Right forelimb (tissue), 1 donor: Measurements from ENCODE around the gene FTH1.
"Not testable (repeated sequence)": the region's sequence is repeated elsewhere in the genome, so short reads cannot be mapped to it uniquely, and the experiment has no call there.

Experiments used
- DNase-seq: peaks from one replicate; pipeline ENCODE4 v3.0.0-alpha.2; 2018

The FTH1 gene

DNA sequence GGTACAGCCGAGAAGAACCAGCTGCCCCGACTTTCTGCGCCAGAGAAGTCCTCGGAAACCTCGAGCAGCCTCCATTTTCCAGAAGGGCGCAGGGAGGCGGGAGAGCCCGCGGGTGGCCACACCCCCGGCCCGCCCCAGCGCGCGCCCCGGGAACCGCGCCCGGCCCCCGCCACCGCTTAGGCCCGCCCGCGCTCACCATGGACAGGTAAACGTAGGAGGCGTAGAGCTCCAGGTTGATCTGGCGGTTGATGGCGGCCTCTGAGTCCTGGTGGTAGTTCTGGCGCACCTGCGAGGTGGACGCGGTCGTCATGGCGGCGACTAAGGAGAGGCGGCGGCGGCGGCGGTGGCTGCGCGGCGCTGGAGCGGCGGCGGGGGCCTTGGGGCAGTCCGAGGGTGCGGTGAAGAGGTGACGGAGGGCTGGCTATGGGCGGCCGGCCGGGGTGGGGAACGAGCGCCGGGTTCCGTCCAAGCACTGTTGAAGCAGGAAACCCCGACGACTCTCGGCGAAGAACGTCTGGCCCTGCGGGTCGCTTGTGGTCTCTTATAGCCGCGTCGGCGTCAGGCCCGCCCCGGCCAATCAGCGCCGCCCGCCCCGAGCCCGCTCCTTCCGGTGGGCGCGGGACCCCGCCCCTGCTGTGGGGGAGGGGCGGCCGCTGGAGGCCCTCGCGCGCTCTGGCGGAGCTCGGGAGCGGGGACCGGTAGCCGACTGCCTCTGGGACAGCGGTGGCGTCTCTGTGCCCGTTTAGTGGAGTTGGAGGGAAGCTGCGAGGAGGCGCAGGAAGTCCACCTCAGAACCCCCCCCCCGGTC, at the start of gene FTH1:
Gene FTH1, minus strand, starts transcription at position 519 of the 808 bp plus-strand sequence. Its CDS starts 209 bp downstream, at position 310.
- peak; percentile 93 for DNase-seq

DNA sequence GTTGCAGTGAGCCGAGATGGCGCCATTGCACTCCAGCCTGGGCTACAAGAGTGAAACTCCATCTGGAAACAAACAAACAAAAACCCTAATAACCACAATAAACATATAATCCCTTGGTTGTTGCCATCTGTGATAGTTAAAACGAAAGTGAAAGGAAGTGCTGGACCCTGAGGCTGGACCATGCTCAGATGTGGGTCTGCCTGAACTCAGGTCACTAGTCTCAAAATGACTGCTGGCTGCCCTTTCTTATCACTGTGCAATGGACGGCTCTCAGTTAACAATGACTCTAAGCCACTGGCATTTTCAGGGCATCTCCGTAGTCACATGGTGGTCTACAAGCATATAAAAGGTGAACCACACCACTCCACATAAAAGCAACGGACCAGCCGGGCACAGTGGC, 48.2 kb upstream of the FTH1 start:
- DNase-seq, result no peak

DNA sequence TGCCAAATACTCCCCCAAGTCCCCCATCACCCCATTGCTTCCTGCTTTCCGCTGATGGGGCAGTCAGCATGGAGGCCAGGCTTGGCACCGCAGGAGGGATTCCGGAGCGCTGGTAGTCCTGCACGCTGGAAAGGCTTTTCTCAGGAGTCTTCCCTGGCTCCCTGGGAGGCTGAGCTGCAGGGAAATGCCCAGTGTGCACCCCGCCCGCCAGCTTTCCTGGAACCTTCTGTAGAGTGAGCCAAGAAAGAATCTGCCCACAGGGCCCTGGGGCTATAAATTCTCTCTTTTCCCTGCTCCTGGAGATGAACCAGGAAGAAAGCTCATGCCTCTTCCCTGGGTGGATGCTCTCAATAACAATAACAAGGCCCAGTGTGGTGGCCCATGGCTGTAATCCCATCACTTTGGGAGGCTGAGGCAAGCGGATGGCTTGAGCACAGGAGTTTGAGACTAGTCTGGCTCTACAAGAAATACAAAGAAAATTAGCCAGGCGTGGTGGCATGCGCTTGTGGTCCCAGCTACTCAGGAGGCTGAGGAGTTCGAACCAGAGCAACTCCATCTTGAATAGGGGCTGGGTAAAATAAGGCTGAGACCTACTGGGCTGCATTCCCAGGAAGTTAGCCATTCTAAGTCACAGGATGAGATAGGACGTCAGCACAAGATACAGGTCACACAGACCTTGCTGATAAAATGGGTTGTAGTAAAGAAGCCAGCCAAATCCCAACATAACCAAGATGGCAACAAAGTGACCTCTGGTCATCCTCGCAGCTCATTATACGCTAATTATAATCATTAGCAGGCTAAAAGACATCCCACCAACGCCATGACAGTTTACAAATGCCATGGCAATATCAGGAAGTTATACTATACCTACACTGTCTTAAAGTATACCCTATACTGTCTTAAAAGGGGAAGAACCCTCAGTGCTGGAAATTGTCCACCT, 46.4 kb upstream of the FTH1 start:
- DNase-seq, result no peak

DNA sequence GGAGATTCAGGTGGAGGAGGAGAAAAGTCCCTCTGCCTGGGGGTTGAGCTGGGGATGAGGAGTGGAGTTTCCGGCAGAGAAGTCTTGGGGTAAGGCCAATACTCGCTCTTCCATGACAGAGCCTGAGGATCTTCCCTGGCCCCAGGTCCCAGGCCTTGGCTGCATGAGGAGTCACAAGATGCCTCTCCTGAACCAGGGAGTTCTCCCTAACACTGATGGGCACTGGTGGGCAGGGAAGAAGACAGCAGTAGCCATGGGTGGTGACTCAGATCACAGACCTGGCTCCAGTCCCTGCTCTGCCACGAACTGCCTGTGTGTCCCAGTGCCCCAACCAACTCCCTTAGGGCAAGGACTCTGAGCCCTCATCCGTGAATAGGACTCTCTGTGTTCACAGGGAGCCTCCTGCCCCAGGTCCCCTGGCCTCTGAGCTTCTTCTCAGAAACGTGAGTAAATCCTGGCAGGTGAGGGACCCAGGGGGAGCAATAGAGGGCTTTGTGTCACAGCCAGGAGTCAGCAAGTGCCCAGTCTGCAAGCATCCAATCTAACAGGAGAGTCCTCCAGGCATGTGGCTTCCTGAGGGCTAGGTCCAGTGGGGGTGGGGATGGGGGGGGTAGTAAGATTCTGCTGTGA, 45.5 kb upstream of the FTH1 start:
- no peak for DNase-seq

DNA sequence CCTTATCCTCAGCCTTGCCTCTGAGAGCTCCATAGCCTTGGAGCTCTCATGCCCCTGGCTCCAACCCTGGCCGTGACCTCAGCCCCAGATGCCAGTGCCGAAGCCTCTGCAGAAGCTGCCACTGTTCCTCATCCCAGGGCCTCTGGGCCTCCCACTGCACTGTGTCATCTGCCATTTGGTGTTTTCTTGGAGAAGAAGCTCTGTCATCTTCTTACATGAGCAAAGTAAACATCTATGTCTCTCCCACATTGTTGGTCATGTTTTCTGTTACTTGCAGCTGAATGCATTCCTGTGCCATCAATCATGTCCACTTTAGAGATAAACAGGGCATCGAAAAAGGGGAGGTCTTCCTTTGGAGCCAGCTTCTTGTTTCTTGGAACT, 45.0 kb upstream of the FTH1 start:
- DNase-seq, result no peak

DNA sequence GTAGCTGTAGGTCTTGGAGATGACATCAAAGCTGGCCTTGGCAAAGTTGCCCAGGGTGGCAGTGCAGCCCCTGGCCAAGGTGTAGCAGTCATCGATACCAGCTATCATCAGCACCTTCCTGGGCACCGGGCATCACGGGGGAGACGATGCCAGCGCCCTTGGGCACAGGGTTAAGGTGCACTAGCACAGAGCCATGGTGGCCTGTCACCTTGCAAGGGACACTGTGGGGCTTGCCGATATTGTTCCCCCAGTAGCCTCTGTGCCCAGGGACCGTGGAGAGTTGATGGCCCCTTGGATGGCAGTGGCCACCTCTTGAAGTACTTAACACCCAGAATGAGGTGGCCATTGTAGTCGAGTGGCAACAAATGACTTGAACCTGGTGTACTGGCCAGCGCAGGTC, 44.4 kb upstream of the FTH1 start:
- DNase-seq, result no peak

DNA sequence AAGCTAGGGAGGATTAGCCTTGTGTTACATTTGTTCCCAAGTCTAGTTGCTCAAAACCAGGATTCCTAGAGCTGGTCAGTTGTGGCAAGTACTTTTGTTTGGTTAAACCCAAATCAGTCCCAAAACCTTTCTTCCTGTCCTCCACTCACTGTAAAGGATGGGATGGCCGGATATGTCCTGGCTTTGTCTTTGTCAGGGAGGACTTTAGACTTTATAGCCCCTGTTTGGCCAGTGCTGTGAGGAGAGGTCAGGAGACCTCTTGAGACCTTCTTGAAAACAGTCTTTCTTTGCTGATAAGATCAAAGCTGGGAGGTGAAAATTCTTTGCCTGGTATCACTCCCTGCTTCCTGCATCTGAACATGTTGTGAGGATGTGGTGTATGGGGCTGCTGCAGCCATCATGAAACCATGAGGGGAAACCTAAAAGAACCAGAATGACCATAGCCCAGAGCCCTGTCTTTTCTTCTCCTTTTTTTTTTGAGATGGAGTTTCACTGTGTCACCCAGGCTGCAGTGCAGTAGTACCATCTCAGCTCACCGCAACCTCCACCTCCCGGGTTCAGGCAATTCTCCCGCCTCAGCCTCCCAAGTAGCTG, 43.6 kb upstream of the FTH1 start:
- DNase-seq, result no peak

DNA sequence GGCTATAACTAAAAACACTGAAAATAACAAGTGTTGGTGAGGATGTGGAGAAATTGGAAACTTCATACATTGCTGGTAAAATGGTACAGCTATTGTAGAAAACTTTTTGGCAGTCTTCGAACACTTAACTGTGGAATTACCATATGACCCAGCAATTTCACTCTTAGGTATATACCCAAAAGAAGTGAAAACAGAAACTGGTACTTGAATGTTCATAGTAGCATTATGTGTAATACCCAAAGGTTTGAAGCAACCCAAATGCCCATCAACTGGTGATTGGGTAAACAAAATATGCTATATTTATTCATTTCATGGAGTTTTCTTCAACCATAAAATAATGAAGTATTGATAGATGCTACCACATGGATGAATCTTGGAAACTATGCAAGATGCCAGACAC, 40.8 kb upstream of the FTH1 start:
- no peak for DNase-seq

DNA sequence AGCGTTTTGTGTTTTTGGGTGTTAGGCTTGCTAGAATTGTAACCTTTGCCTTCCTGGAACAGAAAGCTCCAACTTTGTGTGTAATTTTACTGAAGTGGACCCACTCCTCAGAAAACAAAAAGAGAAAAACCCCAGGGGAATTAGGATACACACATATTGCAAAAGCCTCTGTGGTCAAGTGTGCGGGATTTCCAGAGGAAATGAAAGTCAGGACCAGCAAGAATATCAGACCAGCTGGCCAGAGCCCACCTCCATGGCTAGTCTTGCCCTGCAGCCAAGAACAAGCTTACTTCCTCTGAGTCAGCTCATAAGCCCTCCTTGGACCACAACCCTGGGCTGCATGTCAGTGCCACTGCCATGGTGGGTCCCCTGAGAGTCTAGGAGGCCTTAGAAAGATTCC, 37.0 kb upstream of the FTH1 start:
- no peak for DNase-seq

DNA sequence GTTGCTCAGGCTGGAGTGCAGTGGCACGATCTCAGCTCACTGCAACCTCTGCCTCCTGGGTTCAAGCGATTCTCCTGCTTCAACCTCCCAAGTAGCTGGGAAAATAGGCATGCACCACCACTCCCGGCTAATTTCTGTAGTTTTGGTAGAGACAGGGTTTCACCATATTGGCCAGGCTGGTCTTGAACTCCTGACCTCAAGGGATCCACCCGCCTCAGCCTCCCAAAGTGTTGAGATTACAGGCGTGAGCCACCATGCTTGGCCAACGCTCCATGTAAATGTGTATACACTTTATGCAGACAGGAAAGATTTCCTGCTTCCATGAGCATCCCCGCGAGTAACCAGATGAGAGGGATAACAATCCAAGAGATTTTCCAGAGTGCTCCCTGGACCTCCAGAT, 34.8 kb upstream of the FTH1 start:
- not testable (repeated sequence) for DNase-seq

DNA sequence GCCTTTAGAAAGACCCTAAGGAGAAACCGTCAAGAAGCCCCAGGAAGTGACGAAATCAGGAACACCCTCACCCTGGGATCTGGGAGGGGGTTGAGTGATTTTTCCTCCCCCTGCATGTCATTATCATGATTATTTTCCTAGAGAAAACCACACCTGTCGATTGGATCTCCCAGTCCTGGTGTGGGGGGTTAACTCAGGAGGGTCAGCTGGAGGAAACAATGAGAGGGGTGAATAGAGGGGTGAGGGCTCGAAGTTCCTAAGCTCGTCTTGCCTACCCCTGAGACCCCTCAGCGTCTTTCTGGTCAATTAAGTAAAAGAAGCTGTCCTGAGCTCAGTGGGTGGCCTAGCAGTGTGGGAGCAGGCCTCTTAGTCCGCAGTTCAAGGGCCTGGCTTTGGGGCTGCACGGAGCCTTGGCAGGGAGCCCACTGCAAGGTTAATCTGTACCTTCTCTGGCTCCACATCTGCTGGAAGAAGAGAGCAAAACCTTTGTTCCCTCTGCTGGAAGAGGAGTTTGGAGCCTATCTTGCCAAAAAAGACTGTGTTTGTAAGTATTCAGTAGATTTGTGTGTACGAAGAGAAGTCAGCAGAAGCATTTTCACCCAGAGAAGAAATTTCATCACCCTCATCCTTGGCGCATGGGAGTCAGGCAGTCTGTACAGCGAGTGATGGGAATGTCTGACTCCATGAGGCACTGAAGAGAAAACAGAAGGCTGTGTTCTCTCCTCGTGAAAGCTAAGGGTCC, 34.2 kb upstream of the FTH1 start:
- peak; percentile 50 for DNase-seq

DNA sequence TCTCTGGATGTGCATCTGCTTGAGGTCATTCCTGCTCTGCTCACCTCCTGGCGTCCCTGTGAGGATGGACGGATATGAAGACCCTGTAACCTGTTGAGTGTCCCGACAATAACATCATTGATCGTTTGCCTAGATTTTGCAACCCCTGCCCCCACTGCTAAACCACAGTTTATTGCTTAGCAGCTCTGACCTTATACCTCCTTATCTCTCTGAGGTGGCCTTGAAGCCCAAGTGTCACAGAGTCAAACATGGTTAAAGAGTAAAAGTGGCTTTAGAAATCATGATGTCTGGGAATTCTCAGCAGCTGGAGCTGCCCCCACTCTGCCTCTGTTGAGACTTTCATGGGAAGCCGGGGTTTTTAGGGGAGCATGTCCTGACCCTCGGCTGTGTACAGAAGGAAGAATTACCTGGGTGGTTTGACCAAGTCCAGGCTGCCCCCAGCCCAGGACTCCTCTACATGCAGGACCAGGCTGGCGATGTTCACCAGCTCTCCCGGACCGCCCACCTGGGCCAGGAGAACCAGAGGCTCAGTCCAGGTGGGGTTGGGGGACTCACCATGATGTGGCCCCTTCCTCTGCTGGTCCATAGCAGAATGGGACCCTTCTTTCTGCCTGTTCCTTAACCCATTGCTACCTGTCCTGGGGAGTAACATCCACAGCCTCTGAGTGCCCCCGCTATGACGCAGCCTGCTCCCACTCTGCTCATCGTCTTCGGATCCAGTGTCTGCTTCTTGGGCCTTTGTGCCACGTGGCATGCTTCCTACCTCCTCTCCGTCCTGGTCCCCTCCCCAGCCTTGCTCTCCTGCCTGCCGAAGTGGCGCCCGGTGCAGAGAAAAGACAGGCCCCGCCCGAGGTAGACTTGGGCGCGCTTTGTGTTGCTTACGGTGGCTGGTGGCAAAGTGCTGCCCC, 33.4 kb upstream of the FTH1 start:
- DNase-seq, result no peak

DNA sequence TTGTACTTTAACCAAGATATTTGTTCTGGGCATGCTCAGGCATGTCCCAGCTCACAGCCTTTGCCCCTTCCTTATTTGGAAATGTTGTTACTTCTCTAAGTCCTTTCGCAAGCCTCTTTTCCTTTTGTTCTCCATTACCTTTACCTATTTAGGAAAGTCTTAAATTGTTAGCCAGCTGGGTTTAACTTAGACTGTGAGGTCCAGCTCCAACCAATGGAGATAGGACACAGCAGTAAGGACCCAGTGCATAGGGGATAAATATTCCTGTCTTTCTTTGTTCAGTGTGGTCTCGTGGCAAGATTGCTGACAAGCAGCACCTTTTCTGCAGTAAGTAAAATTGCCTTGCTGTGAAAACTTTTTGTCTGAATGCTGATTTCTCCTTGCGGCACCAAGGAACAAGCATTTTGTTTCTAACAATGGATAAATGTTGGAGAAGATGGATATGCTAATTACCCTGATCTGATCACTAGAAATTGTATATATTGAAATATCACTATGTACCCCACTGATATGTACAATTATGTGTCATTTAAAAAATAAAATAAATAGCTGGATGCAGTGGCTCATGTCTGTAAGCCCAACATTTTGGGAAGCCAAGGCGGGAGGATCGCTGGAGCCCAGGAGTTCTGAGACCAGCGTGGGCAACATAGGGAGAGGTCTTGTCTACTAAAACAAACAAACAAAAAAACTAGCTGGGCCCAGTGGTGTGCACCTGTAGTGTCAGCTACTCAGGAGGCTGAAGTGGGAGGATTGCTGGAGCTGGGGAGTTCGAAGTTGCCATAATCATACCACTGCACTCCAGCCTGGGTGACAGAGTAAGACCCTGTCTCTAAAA, 31.9 kb upstream of the FTH1 start:
- DNase-seq, result no peak

DNA sequence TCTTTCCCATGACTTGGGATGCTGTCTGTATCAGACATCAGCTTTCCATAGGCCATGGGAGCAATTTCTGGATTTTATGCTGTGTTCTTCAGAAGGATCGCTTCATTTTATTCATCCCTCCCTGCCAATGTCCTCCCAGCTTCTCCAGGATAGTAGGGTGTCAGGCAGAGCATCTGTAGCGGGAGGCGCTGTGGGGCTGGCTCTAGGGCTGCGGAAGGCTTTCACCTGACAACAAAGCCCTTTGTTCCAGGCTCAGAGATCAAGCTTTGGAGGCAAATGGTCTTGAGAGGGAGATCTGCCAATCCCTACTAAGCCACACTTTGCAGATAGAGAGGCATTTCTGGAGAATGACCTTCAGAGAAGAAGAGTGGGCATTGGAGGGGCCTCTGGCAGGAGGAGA, 29.5 kb upstream of the FTH1 start:
- no peak for DNase-seq

DNA sequence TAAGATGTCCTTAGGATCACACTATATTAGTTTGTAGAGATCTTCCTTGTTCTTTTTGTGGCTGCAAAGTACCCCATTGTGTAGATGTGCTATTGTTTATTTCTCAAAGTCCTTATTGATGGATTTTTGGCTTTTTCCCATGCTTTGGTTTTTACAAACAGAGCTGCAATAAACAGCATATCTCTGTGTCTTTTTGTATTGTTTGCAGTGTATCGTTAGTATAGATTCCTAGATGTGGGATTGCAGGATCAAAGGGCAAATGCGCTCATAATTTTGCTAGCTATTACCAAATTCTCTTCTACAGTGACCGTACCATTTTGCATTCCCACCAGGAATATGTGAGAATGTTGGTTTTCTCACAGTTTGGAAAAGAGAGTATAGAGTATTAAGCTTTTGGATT, 27.5 kb upstream of the FTH1 start:
- DNase-seq, result no peak

DNA sequence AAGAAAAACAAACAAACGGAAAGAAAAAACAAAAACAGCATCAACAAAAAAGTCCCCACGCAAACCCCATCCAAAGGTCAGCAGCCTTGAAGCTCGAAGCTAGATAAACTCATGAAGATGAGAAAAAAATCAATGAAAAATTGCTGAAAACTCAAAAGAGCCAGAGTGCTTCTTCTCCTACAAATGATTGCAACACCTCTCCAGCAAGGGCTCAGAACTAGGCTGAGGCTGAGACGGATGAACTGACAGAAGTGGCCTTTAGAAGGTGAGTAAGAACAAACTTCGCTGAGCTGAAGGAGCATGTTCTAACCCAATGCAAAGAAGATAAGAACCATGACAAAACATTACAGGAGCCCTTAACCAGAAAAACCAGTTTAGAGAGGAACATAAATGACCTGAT, 18.4 kb upstream of the FTH1 start:
- no peak for DNase-seq

DNA sequence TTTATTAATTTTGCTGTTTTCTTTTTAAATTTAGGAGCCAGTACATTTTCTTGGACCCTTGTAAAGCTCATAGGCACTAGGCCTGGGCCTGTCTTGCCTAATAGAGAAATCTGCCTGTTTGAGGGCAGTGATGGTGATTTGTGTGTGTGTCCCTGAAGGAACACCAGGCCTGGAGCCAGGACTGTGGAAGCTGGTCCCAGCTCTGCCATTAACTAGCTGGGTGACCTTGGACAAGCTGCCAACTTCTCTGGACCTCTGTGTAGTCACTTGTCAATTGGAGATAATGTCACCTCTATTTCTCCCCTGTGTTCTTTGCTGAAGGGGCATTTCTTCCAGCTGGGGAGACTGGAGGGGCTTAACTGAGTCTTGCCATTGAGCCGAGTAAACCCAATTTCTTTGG, 16.0 kb upstream of the FTH1 start:
- DNase-seq, result no peak

DNA sequence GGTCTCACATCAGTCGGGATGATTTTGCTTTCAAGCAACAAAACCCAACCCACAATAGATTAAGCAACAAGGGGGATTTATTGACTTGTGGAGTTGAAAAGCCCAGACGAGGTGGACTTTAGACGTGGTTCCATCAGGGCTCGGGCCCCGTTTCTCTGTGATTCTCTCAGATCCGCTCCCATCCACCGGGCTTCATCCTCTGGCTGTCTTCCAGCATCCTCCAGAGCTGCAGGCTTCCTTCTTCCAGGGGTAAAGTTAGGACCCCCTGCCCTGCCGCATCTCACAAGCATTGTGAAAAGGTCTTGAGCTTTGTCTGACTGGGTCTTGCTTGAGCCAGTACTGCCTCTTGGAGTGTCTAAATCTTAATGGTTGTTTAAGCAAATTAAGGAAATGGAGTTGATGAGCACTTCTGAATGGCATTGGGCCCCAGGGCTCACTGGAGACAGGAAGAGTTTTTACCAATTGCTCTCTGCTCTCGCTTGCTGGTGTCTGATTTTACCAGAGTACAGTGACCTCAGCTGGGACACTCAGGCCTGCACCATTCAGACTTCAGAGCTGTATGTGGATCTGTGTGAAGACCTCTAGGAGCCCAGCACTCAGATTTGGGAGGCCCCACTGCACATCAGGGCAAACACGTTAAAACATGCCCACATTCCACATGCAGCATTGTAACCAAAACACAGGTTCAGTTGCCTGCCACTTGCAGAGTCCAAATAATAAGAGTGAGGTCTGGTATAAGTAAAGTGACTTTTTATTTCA, 13.5 kb upstream of the FTH1 start:
- DNase-seq, result no peak
